ENCODE data around the gene PLK2. TPM values are rescaled to one million over a fixed set of nuclear protein-coding genes. Genes with fewer than 3 reads are reported as not detected.

PLK2 gene
- total RNA-seq, 1 experiment from 2014 or later: 258 TPM

DNA sequence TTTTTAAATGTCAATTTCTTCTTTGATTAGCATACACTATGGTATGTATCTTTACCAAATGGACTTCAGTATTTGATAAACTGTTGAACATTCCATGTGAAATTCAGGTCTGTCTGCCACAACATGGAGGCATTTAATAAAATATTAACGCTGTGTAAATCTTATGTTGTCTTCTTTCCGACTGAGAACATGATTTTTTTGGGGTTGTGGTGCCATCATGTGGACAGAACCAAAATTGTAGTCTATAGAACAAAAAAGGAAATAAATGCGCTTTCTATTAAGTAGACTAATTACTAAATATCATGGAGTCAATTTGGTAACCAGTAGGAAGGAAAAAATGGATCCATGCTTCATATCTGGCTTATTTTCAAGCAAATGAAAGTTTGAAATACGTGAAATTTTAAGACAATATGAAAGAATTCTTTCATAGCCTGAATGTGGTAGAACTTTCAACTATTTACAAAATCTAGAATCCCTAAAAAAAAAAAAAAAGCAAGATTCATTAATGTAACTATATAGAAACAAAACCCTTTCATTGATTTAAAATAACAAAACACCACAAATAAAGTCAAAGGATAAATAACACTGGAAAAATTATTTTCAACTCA is 2.8 kb upstream of the PLK2 start:
- POLR2A ChIA-PET: interaction anchor here (0.6 to 0.7 kb wide), 2 partner anchors 570 to 572 kb away, joined by 3 to 5 read pairs; no protein-coding TSS in a partner anchor
- Histone ChIP-seq H3K4me3 (ENCODE audit: low read depth in 2 of 2, low read length in 2 of 2) (no peak overlapping the region), H3K27me3 (ENCODE audit: control insufficient read depth, insufficient read depth, low read length) (no peaks in the 10 kb centered on the region), H3K36me3 (ENCODE audit: control insufficient read depth, insufficient read depth, low read length) (peaks cover 12% of the 10 kb centered on the region), H3K4me1 (ENCODE audit: control insufficient read depth, insufficient read depth, low read length) (peaks cover 16% of the 10 kb centered on the region), H3K9me3 (ENCODE audit: control insufficient read depth, insufficient read depth, low read depth, low read length) (no peaks in the 10 kb centered on the region), H3K27ac (ENCODE audit: low read length) (peak overlapping the region; percentile 97; the same call in 1 of the 2 replicates)
- no TSS peak for BruUV-seq (replicated peaks)
- DNase-seq (ENCODE audit: low read depth, low spot score) (peak; percentile 48), ATAC-seq (no peak)
- CTCF ChIA-PET: interaction anchor here (0.7 kb wide), 1 partner anchor 625 kb away, joined by 4 read pairs; no protein-coding TSS in a partner anchor
- intact Hi-C loops (cut with micrococcal nuclease; ENCODE audit: unreplicated experiment) (no loop called here), in situ Hi-C loops (cut with HindIII; ENCODE audit: low pct_unique_long_range_greater_than_20kb, low sequenced_read_pairs) (loop anchor here (25.0 kb wide), 1 partner anchor 975 kb away; the partner anchor contains the start of gene ACTBL2)
- TF ChIP-seq CTCF (IDR thresholded peaks at IDR 0.05) (peak; percentile 59; the same call in 1 of the 2 replicates), TCF7L2 (IDR thresholded peaks at IDR 0.05; ENCODE audit: low read depth, low read length) (no peak), SIN3A (IDR thresholded peaks at IDR 0.05; ENCODE audit: borderline replicate concordance, insufficient read depth, low read depth, low read length) (no peak), POLR2AphosphoS5 (IDR thresholded peaks at IDR 0.05; ENCODE audit: low read depth, low read length) (no peak)
- TF ChIP-seq, protein P1, sequence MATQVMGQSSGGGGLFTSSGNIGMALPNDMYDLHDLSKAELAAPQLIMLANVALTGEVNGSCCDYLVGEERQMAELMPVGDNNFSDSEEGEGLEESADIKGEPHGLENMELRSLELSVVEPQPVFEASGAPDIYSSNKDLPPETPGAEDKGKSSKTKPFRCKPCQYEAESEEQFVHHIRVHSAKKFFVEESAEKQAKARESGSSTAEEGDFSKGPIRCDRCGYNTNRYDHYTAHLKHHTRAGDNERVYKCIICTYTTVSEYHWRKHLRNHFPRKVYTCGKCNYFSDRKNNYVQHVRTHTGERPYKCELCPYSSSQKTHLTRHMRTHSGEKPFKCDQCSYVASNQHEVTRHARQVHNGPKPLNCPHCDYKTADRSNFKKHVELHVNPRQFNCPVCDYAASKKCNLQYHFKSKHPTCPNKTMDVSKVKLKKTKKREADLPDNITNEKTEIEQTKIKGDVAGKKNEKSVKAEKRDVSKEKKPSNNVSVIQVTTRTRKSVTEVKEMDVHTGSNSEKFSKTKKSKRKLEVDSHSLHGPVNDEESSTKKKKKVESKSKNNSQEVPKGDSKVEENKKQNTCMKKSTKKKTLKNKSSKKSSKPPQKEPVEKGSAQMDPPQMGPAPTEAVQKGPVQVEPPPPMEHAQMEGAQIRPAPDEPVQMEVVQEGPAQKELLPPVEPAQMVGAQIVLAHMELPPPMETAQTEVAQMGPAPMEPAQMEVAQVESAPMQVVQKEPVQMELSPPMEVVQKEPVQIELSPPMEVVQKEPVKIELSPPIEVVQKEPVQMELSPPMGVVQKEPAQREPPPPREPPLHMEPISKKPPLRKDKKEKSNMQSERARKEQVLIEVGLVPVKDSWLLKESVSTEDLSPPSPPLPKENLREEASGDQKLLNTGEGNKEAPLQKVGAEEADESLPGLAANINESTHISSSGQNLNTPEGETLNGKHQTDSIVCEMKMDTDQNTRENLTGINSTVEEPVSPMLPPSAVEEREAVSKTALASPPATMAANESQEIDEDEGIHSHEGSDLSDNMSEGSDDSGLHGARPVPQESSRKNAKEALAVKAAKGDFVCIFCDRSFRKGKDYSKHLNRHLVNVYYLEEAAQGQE (IDR thresholded peaks at IDR 0.05; ENCODE audit: insufficient read depth in 1 of 2, low read depth in 2 of 2, low read length in 1 of 2): no peak

DNA sequence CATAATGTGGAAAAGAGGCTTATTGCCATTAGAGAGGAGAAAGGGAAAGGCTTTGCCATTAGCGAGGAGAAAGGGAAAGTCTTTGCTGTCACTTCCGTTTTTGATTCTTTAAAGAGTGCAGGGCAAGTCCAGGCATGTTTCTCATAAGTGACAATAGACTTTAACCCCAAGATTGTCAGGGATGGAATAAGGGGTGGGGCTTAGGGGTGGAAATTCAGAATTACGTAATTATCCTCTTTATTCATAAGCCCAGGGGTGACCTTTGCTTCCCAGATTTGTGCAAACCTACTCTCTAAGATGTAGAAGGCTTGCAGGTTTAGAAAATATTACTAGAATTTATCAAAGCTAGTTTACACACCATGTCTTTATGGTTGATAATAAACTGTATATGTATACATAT is 2.3 kb upstream of the PLK2 start:
- no peak for TF ChIP-seq SIN3A (IDR thresholded peaks at IDR 0.05; ENCODE audit: borderline replicate concordance, insufficient read depth, low read depth, low read length)
- TF ChIP-seq POLR2AphosphoS5 (IDR thresholded peaks at IDR 0.05; ENCODE audit: low read depth, low read length): no peak
- TF ChIP-seq TCF7L2 (IDR thresholded peaks at IDR 0.05; ENCODE audit: low read depth, low read length): no peak
- TF ChIP-seq, protein P1 (IDR thresholded peaks at IDR 0.05; ENCODE audit: insufficient read depth in 1 of 2, low read depth in 2 of 2, low read length in 1 of 2): no peak
- TF ChIP-seq CTCF (IDR thresholded peaks at IDR 0.05): no peak
- ATAC-seq (no peak), DNase-seq (ENCODE audit: low read depth, low spot score) (no peak)
- intact Hi-C loops (cut with micrococcal nuclease; ENCODE audit: unreplicated experiment) (no loop called here), in situ Hi-C loops (cut with HindIII; ENCODE audit: low pct_unique_long_range_greater_than_20kb, low sequenced_read_pairs) (loop anchor here (25.0 kb wide), 1 partner anchor 975 kb away; the partner anchor contains the start of gene ACTBL2)
- Histone ChIP-seq H3K4me1 (ENCODE audit: control insufficient read depth, insufficient read depth, low read length) (peaks cover 16% of the 10 kb centered on the region), H3K27me3 (ENCODE audit: control insufficient read depth, insufficient read depth, low read length) (no peaks in the 10 kb centered on the region), H3K9me3 (ENCODE audit: control insufficient read depth, insufficient read depth, low read depth, low read length) (no peaks in the 10 kb centered on the region), H3K4me3 (ENCODE audit: low read depth in 2 of 2, low read length in 2 of 2) (no peak overlapping the region), H3K36me3 (ENCODE audit: control insufficient read depth, insufficient read depth, low read length) (peaks cover 18% of the 10 kb centered on the region), H3K27ac (ENCODE audit: low read length) (peak overlapping the region; percentile 97)
- ChIA-PET POLR2A (no interaction called here), CTCF (no interaction called here)
- BruUV-seq (replicated peaks): no TSS peak

Data from Panc1 (cell line).